Mesenchymal stem cell (in vitro differentiated cells and primary cell): Measurements from ENCODE around the gene CWF19L2.
"Not testable (repeated sequence)": the region's sequence is repeated elsewhere in the genome, so short reads cannot be mapped to it uniquely, and the experiment has no call there.

Experiments used
- DNase-seq: peaks from one replicate; pipeline ENCODE4 v3.0.0-alpha.2; 2013
- H2AFZ ChIP-seq: one replicate; pipeline ENCODE4 v1.6.1; 2013; ENCODE audit warnings: low read depth, mild to moderate bottlenecking, control low read depth, inconsistent platforms, low read length, moderate library complexity
- H2AK5ac ChIP-seq: 2 replicates; pipeline ENCODE4 v1.6.1; 2013; ENCODE audit warnings: low read length, moderate library complexity, mild to moderate bottlenecking, inconsistent platforms; ENCODE audit not compliant: severe bottlenecking
- H2BK120ac ChIP-seq: one replicate; pipeline ENCODE4 v1.6.1; 2013; ENCODE audit warnings: low read depth, mild to moderate bottlenecking, inconsistent platforms, low read length, moderate library complexity
- H2BK12ac ChIP-seq, 2 experiments: one replicate each; pipeline ENCODE4 v1.6.1; 2013; ENCODE audit warnings: inconsistent platforms in 2 of 2, low read length in 2 of 2, mild to moderate bottlenecking in 2 of 2, moderate library complexity in 2 of 2, control low read depth in 1 of 2
- H2BK15ac ChIP-seq: one replicate; pipeline ENCODE4 v1.6.1; 2013; ENCODE audit warnings: mild to moderate bottlenecking, low read depth, inconsistent platforms; ENCODE audit not compliant: poor library complexity, severe bottlenecking
- H2BK5ac ChIP-seq: 2 replicates; pipeline ENCODE4 v1.6.1; 2013; ENCODE audit warnings: low read depth, mild to moderate bottlenecking, low read length, control low read depth, inconsistent platforms; ENCODE audit not compliant: poor library complexity, severe bottlenecking
- H3K14ac ChIP-seq, 2 experiments: one replicate each; pipeline ENCODE4 v1.6.1; 2013; ENCODE audit warnings: inconsistent platforms in 2 of 2, low read length in 2 of 2, control low read depth in 1 of 2, mild to moderate bottlenecking in 1 of 2, moderate library complexity in 1 of 2
- H3K18ac ChIP-seq, 2 experiments: one replicate each; pipeline ENCODE4 v1.6.1; 2013; ENCODE audit warnings: inconsistent platforms in 2 of 2, low read length in 2 of 2, control low read depth in 1 of 2, low read depth in 1 of 2, mild to moderate bottlenecking in 1 of 2
- H3K23ac ChIP-seq, 2 experiments: one replicate each; pipeline ENCODE4 v1.6.1; 2013; ENCODE audit warnings: inconsistent platforms in 2 of 2, low read length in 2 of 2, mild to moderate bottlenecking in 2 of 2, moderate library complexity in 2 of 2, control low read depth in 1 of 2
- H3K27ac ChIP-seq: 2 replicates; pipeline ENCODE4 v1.5.1; 2013; ENCODE audit warnings: mild to moderate bottlenecking, moderate library complexity, low read length, control low read depth, inconsistent platforms; ENCODE audit not compliant: poor library complexity, severe bottlenecking
- H3K27me3 ChIP-seq, 2 experiments: 2 replicates each; pipeline versions ENCODE4 v1.6.1 to v1.7.0; 2013; ENCODE audit warnings: low read length in 2 of 2, mild to moderate bottlenecking in 2 of 2, moderate library complexity in 2 of 2, control low read depth in 1 of 2, inconsistent platforms in 1 of 2; ENCODE audit not compliant: control insufficient read depth in 1 of 2, insufficient read depth in 1 of 2
- H3K36me3 ChIP-seq, 2 experiments: 2 replicates each; pipeline versions ENCODE4 v1.6.1 to v1.7.0; 2013; ENCODE audit warnings: low read length in 2 of 2, control low read depth in 1 of 2, inconsistent platforms in 1 of 2, low read depth in 1 of 2, mild to moderate bottlenecking in 1 of 2; ENCODE audit not compliant: insufficient read depth in 2 of 2, control insufficient read depth in 1 of 2
- H3K4ac ChIP-seq, 2 experiments: one replicate each; pipeline ENCODE4 v1.6.1; 2013; ENCODE audit warnings: inconsistent platforms in 2 of 2, low read length in 2 of 2, mild to moderate bottlenecking in 2 of 2, moderate library complexity in 2 of 2, control low read depth in 1 of 2, low read depth in 1 of 2
- H3K4me1 ChIP-seq: 2 replicates; pipeline ENCODE4 v1.6.1; 2013; ENCODE audit warnings: low read depth, low read length, control low read depth; ENCODE audit not compliant: control insufficient read depth, insufficient read depth
- H3K4me2 ChIP-seq: 2 replicates; pipeline ENCODE4 v1.6.1; 2013; ENCODE audit warnings: low read length, mild to moderate bottlenecking, inconsistent platforms; ENCODE audit not compliant: poor library complexity, severe bottlenecking
- H3K4me3 ChIP-seq, 2 experiments: 2 replicates each; pipeline versions ENCODE4 v1.5.1 to v1.7.0; 2013; ENCODE audit warnings: low read length in 2 of 2, mild to moderate bottlenecking in 2 of 2, control low read depth in 1 of 2, low read depth in 1 of 2; ENCODE audit not compliant: insufficient read depth in 1 of 2
- H3K79me1 ChIP-seq: replicated peaks from 2 replicates; pipeline ENCODE4 v1.6.1; 2013; ENCODE audit warnings: mild to moderate bottlenecking, control low read depth, low read length, inconsistent platforms; ENCODE audit not compliant: poor library complexity, severe bottlenecking
- H3K9ac ChIP-seq: 2 replicates; pipeline ENCODE4 v1.7.0; 2013; ENCODE audit warnings: mild to moderate bottlenecking, low read length, moderate library complexity
- H3K9me3 ChIP-seq: 2 replicates; pipeline ENCODE4 v1.7.0; 2013; ENCODE audit warnings: mild to moderate bottlenecking, low read length; ENCODE audit not compliant: control insufficient read depth
- H4K8ac ChIP-seq: one replicate; pipeline ENCODE4 v1.6.1; 2013; ENCODE audit warnings: inconsistent platforms, mild to moderate bottlenecking, low read length, moderate library complexity
- H4K91ac ChIP-seq: one replicate; pipeline ENCODE4 v1.6.1; 2013; ENCODE audit warnings: mild to moderate bottlenecking, low read length, inconsistent platforms
- WGBS: methylation state at CpG from one replicate; pipeline ENCODE4 v1.1.7; 2013; ENCODE audit warnings: mixed read lengths; 5-methylcytosine and 5-hydroxymethylcytosine counted together

CWF19L2 gene

GRCh38 chr11:107401131-107401530, 56.5 kb downstream of the CWF19L2 start:
- not testable (repeated sequence) for H3K4me1 ChIP-seq, H2AFZ ChIP-seq
- WGBS = 93% methylated on average over 1 of the region's 2 CpGs

GRCh38 chr11:107397357-107397756, 60.3 kb downstream of the CWF19L2 start:
- Histone ChIP-seq H4K91ac (no peak overlapping the region), H3K9ac (no peak overlapping the region), H3K18ac (no peak overlapping the region), H3K4me2 (no peak overlapping the region), H3K4ac (no peak overlapping the region), H3K79me1 (peaks cover 8% of the 10 kb centered on the region), H3K36me3 (peaks cover 0 to 12% of the 10 kb centered on the region in 2 experiments), H2BK5ac (no peak overlapping the region), H3K14ac (no peak overlapping the region), H3K27ac (no peak overlapping the region), H2BK15ac (no peak overlapping the region), H3K4me1 (peaks cover 5% of the 10 kb centered on the region), H2AK5ac (no peak overlapping the region), H2AFZ (no peak overlapping the region), H2BK120ac (no peak overlapping the region), H3K4me3 (no peak overlapping the region), H2BK12ac (no peak overlapping the region), H3K9me3 (peaks cover 7% of the 10 kb centered on the region), H4K8ac (peak overlapping the region; percentile 7), H3K23ac (no peak overlapping the region), H3K27me3 (no peaks in the 10 kb centered on the region)
- DNase-seq = no peak
- 61% methylated on average over 4 of the region's 4 CpGs for WGBS

More at GRCh38 chr11:107401131-107401530, 56.5 kb downstream of the CWF19L2 start:
- not testable (repeated sequence) for H2BK15ac ChIP-seq, H2AK5ac ChIP-seq, H2BK120ac ChIP-seq, H3K4ac ChIP-seq, H3K9me3 ChIP-seq, H3K4me3 ChIP-seq, H3K18ac ChIP-seq, H3K79me1 ChIP-seq, H4K8ac ChIP-seq, DNase-seq, H4K91ac ChIP-seq, H2BK12ac ChIP-seq, H3K27ac ChIP-seq, H3K27me3 ChIP-seq, H2BK5ac ChIP-seq, H3K4me2 ChIP-seq, H3K9ac ChIP-seq, H3K14ac ChIP-seq, H3K23ac ChIP-seq
- peaks cover 4 to 13% of the 10 kb centered on the region in 2 experiments for H3K36me3 ChIP-seq

DNA sequence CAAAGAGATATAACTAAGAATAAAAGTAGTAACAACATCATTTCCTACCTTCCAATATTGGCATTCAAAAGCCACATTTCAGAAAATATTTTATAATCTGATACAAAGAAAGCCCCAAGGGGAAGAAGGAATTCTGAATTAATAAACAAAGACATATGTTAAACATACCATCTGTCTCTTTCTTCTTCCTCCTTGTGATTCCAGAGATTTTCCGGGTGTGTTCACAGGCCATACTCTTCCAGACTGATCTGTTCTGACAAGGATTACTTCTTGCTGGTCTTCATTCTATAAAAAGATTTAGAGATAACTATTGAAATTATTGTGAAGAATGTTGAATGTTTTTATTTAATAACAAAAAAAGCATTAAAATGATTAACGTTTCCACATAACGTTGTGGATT, 65.0 kb downstream of the CWF19L2 start:
- DNase-seq = no peak
- no peak overlapping the region for H3K14ac ChIP-seq
- H4K91ac ChIP-seq = no peak overlapping the region
- H3K23ac ChIP-seq = no peak overlapping the region
- H2BK5ac ChIP-seq = no peak overlapping the region
- H3K36me3 ChIP-seq = peaks cover 0 to 30% of the 10 kb centered on the region in 2 experiments
- no peak overlapping the region for H3K4me3 ChIP-seq
- peaks cover 4% of the 10 kb centered on the region for H3K79me1 ChIP-seq
- H2BK120ac ChIP-seq = no peak overlapping the region
- no peak overlapping the region for H2BK12ac ChIP-seq
- H3K4me2 ChIP-seq = no peak overlapping the region
- H3K9me3 ChIP-seq = no peaks in the 10 kb centered on the region
- H3K4ac ChIP-seq = no peak overlapping the region
- H4K8ac ChIP-seq = no peak overlapping the region
- no peak overlapping the region for H2AK5ac ChIP-seq
- no peak overlapping the region for H2BK15ac ChIP-seq
- no peaks in the 10 kb centered on the region for H3K27me3 ChIP-seq
- no peak overlapping the region for H2AFZ ChIP-seq
- peaks cover 5% of the 10 kb centered on the region for H3K4me1 ChIP-seq
- no peak overlapping the region for H3K9ac ChIP-seq
- WGBS = no CpG with 5 or more reads among the region's 3 CpGs
- H3K18ac ChIP-seq = no peak overlapping the region
- H3K27ac ChIP-seq = no peak overlapping the region

DNA sequence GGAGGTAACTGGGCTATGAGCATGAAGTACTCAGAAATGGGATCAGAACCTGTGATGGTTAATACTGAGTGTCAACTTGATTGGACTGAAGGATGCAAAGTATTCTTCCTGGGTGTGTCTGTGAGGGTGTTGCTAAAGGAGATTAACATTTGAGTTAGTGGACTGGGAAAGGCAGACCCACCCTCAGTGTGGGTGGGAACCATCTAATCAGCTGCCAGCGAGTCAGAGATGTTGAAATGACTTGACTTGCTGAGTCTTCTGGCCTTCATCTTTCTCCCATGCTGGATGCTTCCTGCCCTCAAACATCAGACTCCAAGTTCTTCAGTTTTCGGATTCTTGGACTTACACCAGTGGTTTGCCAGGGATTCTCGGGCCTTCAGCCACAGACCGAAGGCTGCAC, 66.9 kb downstream of the CWF19L2 start:
- H3K23ac ChIP-seq, H3K27me3 ChIP-seq, H3K14ac ChIP-seq, H3K4ac ChIP-seq, H2BK120ac ChIP-seq, H4K8ac ChIP-seq, H3K79me1 ChIP-seq, H2AFZ ChIP-seq, H3K9me3 ChIP-seq, H3K27ac ChIP-seq, H3K4me2 ChIP-seq, H3K4me1 ChIP-seq, H2BK5ac ChIP-seq, DNase-seq, H3K4me3 ChIP-seq, H4K91ac ChIP-seq, H3K18ac ChIP-seq, H2BK12ac ChIP-seq, H2AK5ac ChIP-seq, H2BK15ac ChIP-seq, H3K9ac ChIP-seq: not testable (repeated sequence)
- 94% methylated on average over 4 of the region's 4 CpGs for whole genome bisulfite sequencing
- peaks cover 0 to 30% of the 10 kb centered on the region in 2 experiments for H3K36me3 ChIP-seq
